ENCODE measurements around the gene CLPSL2.
"Not testable (repeated sequence)": the region's sequence is repeated elsewhere in the genome, so short reads cannot be mapped to it uniquely, and the experiment has no call there.

Gene CLPSL2

DNA sequence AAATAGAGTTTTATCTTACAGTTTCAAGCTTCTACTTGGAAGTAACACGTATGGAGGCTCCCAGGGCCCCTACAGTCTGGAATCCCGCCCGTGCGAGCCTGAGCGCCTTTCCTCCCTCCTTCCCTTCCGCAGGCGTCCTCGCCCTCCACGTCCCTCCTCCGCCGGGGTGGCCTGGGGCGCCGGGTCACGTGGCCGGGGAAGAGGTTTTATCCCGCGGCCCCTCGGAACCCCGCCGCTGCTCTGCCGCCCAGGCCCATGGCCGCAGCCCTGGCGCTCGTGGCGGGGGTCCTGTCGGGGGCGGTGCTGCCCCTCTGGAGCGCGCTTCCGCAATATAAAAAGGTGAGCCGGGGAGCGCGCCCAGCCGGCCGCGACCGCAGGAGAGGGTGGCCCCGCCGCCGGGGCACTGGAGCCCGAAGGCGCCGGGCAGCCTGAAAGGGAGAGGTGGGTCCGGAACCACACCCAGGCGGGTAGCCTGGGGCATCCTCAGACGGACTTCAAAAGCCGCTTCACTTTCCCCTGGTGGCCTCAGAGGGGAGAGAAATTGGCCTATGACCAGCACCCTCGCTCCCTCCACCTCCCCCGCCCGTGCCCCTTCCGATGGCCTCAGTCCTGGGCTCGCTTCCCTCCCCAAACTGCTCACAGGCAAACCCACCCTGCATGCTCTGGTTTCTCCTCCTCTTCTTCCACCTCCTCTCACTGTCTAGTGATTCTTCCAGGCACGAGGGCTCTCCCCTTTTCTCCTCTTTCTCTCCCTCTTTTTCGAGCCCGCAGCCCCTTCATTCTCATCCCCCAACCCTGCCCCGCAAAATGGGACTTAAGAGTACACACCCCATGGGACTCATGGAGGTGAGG, at the start of gene CLPSL2:
Gene CLPSL2, plus strand, starts transcription at position 235 of the 852 bp plus-strand sequence. Its CDS starts 21 bp downstream, at position 256.
- DNase-seq (ENCODE audit: low spot score): peak; percentile 34

GRCh38 chr6:35727231-35727934, 49.0 kb upstream of the CLPSL2 start:
- DNase-seq (ENCODE audit: low spot score): peak; percentile 66

GRCh38 chr6:35727935-35728682, 48.3 kb upstream of the CLPSL2 start:
- DNase-seq (ENCODE audit: low spot score): peak; percentile 95

- no peak for DNase-seq (ENCODE audit: low spot score)
Observed at GRCh38 chr6:35728683-35729678, 47.4 kb upstream of the CLPSL2 start.

DNA sequence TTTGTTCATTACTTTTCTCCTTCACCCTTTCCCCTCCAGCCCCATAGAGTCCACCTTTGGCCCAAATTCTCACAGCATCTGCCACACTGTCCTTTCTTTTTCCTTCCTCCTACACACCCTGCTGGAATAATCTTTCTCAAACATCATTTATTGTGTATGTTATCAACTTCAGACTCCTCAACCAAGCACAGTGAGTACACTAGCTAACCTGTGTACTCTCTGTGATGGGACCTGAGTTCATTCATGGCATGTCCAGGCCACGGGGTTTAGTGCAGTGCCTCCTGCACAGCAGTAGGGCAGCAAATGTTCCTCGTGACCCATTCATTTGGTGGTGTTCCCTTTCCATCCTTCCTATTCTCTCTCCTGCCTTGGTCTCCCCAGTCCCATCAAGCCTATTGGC, 46.7 kb upstream of the CLPSL2 start:
- DNase-seq (ENCODE audit: low spot score): no peak

DNA sequence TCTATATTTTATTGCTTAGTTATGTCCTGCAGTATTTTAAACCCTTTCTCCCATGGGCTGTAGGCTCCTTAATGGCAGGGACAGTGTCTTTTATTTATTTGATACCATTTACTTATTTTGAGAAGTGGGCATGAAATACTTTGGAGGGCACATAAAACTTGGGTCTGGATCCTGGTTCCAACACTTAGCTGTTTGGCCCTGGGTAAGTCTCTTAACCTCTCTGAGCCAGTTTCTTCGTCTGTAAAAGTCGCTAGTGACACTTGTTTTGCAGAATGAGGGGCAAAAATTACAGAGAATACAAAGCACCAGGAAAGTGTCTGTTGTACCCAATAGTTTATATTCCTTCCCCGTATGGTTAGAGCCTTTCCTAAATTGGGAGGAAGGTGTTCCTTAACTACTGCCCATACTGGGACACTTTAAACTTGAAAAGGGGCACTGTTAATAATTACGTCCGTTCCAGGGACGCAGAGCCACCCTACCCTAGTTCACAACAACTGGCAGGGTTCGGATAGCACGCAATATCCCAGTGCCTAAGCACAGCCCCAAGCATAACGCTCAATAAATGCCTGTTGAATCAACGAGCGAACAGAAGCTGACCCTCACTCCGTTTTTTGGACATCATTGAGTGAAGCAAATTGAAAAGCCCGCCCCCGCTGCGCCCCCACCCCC, 45.5 kb upstream of the CLPSL2 start:
- DNase-seq (ENCODE audit: low spot score): no peak

DNA sequence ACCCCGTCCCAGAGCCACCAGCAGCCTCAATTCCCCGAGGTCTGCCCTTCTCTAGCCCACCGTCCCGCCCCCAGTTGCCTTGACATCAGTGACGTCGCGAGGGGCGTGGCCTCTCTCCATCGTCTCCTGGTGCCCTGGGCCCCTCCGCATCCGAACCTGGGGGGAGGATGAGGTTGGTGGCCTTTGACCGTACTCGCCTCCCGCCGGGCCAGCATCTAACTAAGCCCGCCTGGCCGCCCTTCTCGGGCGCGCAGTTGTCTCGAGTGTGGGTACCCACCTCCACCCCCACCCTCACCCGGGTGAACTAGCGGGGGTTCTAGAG, 45.0 kb upstream of the CLPSL2 start:
- peak; percentile 85 for DNase-seq (ENCODE audit: low spot score)

- DNase-seq (ENCODE audit: low spot score): peak; percentile 83
Observed at GRCh38 chr6:35731736-35732532, 44.5 kb upstream of the CLPSL2 start.

DNA sequence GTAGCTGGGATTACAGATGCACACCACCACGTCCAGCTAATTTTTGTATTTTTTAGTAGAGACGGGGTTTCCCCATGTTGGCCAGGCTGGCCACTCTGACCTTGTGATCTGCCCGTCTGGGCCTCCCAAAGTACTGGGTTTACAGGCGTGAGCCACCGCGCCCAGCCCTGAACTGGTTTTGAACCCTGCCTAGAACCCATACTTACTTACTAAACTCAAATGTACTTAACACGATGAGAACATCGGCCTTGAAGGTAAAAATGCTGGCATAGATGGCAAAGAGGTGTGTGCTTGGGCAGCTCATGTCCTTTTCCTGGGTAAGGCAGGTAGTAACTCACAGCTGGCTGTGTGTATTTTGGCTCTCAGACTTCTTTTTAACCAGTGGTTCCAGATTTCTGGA, 42.8 kb upstream of the CLPSL2 start:
- no peak for DNase-seq (ENCODE audit: low spot score)

DNA sequence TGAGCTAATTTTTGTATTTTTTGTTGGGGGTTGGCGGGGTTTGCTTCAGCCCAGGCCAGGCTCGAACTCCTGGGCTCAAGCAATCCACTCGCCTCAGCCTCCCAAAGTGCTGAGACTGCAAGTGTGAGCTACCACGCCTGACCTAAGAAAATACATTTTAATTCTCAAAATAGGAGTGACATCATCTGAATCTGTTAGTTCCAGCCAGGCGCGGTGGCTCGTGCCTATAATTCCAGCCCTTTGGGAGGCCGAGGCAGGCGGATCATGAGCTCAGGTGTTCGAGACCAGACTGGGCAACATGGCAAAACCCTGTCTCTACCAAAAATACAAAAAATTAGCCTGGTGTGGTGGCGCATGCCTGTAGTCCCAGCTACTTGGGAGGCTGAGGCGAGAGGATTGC, 42.1 kb upstream of the CLPSL2 start:
- DNase-seq (ENCODE audit: low spot score): not testable (repeated sequence)

- DNase-seq (ENCODE audit: low spot score): no peak
Observed at GRCh38 chr6:35735452-35735851, 40.9 kb upstream of the CLPSL2 start.

GRCh38 chr6:35736253-35736894, 40.0 kb upstream of the CLPSL2 start:
- DNase-seq (ENCODE audit: low spot score): peak; percentile 79

DNA sequence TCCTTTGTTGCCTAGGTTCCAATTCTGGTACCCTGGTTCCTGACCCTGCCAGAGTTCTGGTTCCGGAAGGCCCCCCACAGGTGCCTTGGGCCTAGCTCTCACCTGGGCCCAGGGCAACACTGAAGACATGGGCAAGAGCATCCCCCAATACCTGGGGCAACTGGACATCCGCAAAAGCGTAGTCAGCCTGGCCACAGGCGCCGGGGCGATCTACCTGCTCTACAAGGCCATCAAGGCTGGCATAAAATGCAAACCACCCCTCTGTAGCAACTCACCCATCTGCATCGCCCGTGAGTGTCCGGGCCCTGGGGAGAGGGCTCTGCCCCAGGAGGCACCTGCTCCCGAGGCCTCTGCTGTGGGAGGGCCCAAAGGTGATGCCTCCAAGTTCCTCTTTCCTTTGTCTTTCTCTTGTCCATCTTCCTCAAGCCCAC, 39.4 kb upstream of the CLPSL2 start, which contains the start of gene ARMC12:
Gene ARMC12, plus strand, starts transcription at position 51 of the 431 bp plus-strand sequence. Its CDS starts 77 bp downstream, at position 128.
- DNase-seq (ENCODE audit: low spot score): no peak

DNA sequence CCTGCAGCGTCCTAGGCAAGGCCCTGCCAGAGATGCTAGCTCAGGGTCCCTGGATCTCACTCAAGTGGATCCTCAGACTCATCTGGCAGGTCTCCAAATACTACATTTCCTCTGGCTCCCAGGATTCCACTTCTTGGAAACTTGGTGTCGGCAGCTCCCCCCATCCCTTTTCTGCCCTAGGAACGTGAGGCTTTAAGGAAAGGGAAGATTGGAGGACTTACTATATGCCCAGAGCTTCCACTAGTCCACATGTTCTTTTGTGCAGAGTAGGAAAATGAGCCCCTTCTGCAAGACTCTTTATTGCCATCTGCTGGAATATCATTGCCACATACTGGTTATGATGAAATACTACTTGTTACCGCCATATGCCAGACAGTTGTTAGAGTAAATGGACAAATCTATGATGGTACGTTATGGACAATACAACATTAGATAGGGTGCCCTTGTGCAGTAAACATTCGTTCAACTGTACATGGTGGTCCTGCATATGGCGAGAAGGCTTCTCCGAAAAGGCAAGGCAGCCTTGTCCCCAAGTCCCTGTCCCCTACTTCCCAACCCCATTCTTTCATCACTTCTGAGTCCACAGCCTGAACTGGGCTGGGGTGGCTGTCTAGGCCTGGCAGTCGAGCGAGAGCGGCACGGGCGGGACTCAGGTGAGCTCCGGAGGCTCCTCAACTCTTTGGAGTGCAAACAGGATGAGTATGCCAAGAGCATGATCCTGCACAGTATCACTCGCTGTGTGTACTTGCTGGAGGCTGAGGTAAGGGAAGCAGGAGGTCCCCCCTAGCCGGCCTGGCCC, 38.8 kb upstream of the CLPSL2 start:
- peak; percentile 86 for DNase-seq (ENCODE audit: low spot score)

- DNase-seq (ENCODE audit: low spot score): no peak
Observed at GRCh38 chr6:35739645-35740524, 36.5 kb upstream of the CLPSL2 start.

- no peak for DNase-seq (ENCODE audit: low spot score)
Observed at GRCh38 chr6:35742842-35743241, 33.6 kb upstream of the CLPSL2 start.

DNA sequence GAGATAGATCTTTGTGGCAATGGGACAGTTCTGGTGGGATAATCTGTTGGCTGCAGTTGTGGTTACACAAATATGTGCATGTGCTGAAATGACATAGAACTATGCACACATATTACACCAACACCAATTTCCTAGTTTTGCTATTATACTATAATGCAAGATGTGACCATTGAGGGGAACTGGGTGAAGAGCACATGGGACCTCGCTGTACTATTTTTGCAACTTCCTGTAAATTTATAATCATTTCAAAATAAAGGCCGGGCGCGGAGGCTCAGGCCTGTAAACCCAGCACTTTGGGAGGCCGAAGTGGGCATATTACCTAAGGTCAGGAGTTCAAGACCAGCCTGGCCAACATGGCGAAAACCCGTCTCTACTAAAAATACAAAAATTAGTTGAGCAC, 30.9 kb upstream of the CLPSL2 start:
- no peak for DNase-seq (ENCODE audit: low spot score)
